ENCODE results near the gene THEM4.

GRCh38 chr1:151830055-151830454, 79.3 kb downstream of the THEM4 start:
- TF ChIP-seq, protein P1, sequence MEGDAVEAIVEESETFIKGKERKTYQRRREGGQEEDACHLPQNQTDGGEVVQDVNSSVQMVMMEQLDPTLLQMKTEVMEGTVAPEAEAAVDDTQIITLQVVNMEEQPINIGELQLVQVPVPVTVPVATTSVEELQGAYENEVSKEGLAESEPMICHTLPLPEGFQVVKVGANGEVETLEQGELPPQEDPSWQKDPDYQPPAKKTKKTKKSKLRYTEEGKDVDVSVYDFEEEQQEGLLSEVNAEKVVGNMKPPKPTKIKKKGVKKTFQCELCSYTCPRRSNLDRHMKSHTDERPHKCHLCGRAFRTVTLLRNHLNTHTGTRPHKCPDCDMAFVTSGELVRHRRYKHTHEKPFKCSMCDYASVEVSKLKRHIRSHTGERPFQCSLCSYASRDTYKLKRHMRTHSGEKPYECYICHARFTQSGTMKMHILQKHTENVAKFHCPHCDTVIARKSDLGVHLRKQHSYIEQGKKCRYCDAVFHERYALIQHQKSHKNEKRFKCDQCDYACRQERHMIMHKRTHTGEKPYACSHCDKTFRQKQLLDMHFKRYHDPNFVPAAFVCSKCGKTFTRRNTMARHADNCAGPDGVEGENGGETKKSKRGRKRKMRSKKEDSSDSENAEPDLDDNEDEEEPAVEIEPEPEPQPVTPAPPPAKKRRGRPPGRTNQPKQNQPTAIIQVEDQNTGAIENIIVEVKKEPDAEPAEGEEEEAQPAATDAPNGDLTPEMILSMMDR (conservative IDR thresholded peaks at IDR 0.05; ENCODE audit: low read length), result no peak
- TF ChIP-seq EZH2phosphoT487 (IDR thresholded peaks at IDR 0.05; ENCODE audit: borderline replicate concordance, low read depth, low read length), result no peak
